Daoy (cell line): ENCODE data around the gene CROCC2. TPM values are rescaled to one million over a fixed set of nuclear protein-coding genes. Genes with fewer than 3 reads are reported as not detected.

Source experiments
- DNase-seq: peaks from one replicate; pipeline ENCODE4 v3.0.0-alpha.2; 2015; ENCODE audit warnings: low read depth
- total RNA-seq: library from RNA; depleted of rRNA; stranded (reverse); fragments of >200 nt; shearing (Covaris generic); gene quantifications from 2 replicates; pipeline ENCODE4 v1.2.3, GENCODE V29; 2014

The CROCC2 gene
- total RNA-seq, 1 experiment from 2014 or later: not detected

GRCh38 chr2:240956171-240956934, 50.2 kb downstream of the CROCC2 start:
- no peak for DNase-seq

DNA sequence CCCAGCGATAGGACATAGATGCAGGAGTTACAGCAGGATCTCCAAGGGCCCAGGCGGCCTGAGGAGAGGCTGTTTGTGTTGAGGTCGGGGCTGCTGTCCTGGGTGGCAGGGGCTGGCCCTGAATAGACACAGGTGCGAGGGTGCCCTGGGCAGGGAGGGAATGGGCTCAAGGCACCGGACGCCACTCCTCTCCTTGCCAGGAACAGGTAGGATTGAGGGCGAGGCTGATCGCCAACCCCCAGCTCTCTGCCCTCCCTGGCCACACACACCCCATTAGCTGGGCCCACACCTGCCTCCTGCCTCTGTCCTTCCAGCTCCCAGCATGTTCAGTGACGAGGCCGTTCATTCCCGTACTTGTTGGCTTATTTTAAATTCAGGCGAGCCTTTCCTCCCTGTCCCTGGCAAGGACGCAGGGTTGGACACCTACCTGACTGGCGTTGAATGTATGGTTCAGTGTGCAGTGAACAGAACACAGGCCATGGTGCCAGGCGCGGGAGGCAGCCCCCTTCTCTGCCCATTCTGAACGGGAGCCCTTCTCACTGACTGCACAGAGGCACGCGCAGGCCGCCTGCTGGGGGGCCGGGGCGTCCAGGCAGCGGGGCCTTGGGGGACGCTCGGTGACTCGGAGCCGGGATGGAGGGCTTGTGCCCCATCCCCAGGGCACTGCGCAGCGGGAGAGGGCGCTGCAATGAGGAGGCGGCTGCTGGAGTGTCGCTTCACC, 51.0 kb downstream of the CROCC2 start:
- DNase-seq: no peak

GRCh38 chr2:240957656-240958365, 51.7 kb downstream of the CROCC2 start:
- no peak for DNase-seq

- no peak for DNase-seq
Measured at GRCh38 chr2:240958366-240959213, 52.5 kb downstream of the CROCC2 start.

DNA sequence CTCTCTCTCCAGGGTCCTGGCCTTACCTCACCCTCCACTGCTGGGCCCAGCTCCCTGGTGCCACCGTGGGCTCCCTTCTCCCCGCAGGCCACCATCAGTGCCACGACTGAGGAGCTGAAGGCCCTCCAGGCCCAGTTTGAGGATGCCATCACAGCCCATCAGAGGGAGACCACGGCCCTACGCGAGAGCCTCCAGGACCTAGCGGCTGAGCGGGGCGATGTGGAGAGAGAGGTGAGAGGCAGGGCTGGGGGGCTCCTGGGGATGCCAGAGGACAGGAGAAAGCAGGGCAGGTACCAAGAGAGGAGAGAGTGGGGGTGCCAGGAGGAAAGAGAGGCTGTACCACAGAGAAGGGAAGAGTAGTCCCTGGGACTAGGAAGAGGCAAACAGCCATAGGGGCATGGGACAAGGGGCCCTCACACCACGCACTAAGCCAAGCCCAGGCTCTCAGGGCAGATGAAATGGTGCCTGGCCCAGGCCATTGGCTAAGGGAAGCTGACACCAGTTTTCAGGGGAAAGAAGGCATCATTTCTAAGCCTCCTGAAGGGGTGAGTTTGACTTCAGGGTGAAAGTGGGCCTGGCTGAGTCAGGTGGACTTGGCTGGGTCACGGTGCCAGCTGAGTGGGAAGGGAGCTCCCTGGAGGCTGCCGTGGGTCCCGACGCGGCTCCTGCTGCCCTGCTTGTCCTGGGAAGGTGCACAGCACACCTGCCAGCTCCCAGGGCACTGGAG, 53.2 kb downstream of the CROCC2 start:
- no peak for DNase-seq

DNA sequence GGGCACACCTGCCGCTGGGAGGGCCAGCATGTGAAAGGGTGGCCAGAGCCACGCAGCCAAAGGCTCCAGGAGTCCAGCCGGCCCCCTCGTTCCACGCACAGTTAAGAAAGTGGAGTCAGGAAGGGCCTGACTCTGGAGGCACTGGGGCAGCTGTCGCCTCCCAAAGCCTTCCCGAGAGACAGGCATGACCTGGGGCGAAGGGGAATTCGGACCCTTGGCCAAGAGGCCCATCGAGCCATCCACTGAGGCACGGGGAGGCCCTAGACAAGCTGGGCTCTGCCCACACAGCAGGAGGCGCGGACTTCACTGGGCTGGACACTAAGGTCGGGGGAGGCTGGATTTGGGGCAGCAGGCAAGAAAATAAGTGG, 53.8 kb downstream of the CROCC2 start:
- DNase-seq: no peak

DNA sequence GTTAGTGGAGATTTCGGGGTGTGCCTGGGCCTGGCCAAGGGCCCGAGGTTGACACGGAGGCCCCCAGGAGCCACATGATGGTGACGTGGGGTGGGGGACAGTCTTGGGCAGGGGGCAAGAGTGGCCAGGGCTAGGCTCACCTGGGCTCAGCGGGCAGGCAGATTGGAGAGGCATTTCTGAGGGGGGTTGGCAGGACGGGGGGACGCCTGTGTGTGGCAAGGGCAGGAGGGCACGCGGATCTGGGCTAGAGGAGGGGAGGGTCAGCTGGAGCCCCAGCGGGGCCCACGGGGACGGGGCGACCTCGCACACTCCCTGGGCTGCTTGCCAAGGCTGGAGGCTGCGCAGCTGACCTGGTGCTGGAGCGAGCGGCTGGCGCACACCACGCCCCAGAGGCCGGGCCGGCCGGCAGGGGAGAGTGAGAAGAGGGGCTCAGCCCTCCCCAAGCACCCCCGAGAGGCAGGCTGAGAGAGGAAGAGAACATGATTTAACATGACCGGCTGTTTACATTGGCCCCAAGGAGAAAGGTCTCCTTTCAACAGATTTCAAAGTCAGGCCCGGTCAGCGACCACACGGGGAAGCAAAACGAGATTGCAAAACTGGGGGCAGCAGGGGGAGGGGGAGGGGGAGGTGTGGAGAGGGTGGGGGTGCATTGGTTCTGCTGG, 54.3 kb downstream of the CROCC2 start:
- DNase-seq: no peak

DNA sequence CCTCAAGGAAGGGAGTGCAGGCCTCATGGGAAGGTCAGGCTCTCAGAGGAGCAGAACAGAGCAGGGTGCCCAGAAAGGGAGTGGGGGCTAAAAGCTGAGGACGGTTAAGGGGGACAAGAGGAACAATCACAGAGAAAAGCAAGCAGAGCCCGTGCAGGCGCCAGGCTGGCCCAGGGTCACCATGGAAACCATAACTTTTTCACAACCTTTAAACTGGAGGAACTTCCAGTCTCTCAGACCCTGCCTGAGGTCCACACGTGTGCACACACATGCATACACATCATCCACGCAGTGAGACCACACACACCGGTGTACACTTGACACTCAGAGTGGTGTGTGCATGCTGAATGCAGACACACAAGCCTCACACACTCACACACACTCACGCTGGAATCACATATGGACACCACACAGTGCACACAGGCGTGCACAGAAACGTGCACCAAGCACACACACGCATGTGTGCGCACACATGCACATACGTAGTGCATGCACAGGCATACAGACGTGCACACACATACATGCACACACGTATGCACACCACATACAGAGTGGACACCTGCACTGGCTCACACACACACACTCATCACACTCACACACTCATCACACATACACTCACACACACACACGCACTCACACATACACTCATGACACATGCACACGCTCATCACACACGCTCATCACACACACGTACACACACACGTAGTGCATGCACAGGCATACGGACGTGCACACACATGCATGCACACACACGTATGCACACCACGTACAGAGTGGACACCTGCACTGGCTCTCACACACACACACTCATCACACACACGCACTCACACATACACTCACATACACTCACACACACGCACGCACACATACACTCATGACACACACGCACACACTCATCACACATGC, 55.1 kb downstream of the CROCC2 start:
- no peak for DNase-seq

GRCh38 chr2:240961910-240962299, 55.8 kb downstream of the CROCC2 start:
- no peak for DNase-seq

GRCh38 chr2:240962300-240963064, 56.3 kb downstream of the CROCC2 start:
- DNase-seq: no peak

DNA sequence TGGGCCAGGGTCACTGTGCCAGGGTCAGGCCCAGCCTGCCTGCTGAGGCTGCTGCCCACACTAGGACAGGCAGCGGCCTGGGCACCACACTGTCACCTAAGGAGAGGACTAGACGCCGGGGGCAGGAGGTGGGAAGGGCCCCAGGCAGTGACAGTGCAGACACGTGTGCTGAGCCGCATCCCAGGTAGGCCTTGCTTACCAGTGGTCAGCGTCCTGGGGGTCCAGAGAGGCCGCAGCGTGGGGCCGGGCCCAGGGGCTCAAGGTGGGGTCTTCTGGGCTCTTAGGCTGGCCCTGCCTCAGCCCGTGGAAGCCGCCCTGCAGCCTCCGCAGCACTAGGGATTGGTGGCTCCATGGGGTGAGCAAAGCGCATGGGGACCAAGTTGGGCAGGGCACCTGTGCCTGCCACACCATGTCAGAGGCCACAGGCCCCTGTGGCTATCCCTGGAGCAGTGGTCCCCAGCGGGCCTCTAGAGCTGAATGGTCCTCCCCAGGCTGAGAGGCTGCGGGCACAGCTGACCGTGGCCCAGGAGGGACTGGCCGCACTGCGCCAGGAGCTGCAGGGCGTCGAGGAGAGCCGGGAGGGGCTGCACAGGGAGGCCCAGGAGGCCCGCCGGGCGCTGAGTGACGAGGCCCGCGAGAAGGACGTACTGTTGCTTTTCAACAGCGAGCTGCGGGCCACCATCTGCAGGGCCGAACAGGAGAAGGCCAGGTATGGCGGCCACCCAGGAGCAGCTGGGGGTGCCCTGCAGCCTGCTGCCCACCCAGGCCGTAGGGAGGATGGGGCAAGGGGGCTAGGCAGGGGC, 57.1 kb downstream of the CROCC2 start:
- DNase-seq: no peak

DNA sequence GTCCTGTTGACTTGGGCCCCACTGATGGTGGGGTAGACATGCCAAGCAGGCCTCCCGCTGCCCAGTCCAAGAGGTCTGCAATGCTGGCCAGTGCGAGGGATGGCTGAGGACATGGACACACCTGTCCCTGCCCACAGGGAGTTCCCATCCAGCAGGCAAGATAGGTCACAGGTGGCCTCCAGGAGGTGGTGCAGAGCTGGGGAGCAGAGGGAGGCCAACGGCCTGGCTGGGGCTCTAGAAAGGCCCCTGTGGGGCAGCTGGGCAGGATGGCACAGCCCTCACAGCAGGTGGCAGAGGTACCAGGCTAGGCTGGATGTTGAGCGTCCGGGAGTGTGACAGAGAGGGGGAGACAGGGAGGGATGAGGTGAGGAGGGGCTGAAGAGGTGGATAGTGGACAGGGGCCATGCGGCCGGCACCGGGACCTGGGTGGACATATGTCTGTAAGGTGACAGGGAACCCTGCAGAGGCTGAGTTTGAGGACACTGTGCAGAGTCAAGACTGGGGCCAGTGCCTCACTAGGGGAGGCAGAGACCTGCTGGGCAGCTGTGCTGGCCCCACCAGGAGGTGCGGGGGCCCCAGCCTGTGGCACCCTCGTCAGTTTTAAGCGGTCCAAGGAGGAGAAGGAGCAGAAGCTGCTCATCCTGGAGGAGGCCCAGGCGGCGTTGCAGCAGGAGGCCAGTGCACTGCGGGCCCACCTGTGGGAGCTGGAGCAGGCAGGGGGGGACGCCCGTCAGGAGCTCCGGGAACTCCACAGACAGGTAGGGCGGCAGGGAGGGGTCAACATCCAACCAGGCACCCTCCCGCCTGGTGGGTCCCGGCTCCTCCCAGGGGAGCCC, 58.0 kb downstream of the CROCC2 start:
- DNase-seq: no peak

- DNase-seq: no peak
Measured at GRCh38 chr2:240964704-240965295, 58.7 kb downstream of the CROCC2 start.

- no peak for DNase-seq
Measured at GRCh38 chr2:240965296-240965904, 59.3 kb downstream of the CROCC2 start.

GRCh38 chr2:240965905-240966456, 59.8 kb downstream of the CROCC2 start:
- no peak for DNase-seq

GRCh38 chr2:240966457-240966905, 60.3 kb downstream of the CROCC2 start:
- DNase-seq: no peak
